ENCODE results near the gene LRRTM1. TPM values are rescaled to one million over a fixed set of nuclear protein-coding genes. Genes with fewer than 3 reads are reported as not detected.

LRRTM1 gene
- total and polyA plus RNA-seq, 4 donors, result 0.08 to 0.77 TPM; not detected in 2

GRCh38 chr2:80333886-80334285 is 29.3 kb upstream of the LRRTM1 start:
- Histone ChIP-seq H3K9me3 (ENCODE audit: control insufficient read depth in 4 of 4, insufficient read depth in 3 of 4, low read length in 3 of 4) (no peaks in the 10 kb centered on the region), H3K27ac (ENCODE audit: low read depth in 1 of 2, low read length in 1 of 2) (no peak overlapping the region), H3K4me3 (no peak overlapping the region), H3K36me3 (ENCODE audit: control insufficient read depth in 4 of 4, insufficient read depth in 4 of 4, low read length in 4 of 4) (no peaks in the 10 kb centered on the region), H3K4me1 (ENCODE audit: control insufficient read depth in 5 of 5, insufficient read depth in 5 of 5, low read length in 5 of 5) (peaks cover 0 to 3% (median 0%) of the 10 kb centered on the region in 5 donors), H3K27me3 (ENCODE audit: control insufficient read depth in 3 of 3, insufficient read depth in 3 of 3, low read length in 2 of 3) (no peaks in the 10 kb centered on the region), H3K9ac (ENCODE audit: insufficient read depth in 1 of 2, low read length in 2 of 2) (no peak overlapping the region)
- TF ChIP-seq, protein P1, sequence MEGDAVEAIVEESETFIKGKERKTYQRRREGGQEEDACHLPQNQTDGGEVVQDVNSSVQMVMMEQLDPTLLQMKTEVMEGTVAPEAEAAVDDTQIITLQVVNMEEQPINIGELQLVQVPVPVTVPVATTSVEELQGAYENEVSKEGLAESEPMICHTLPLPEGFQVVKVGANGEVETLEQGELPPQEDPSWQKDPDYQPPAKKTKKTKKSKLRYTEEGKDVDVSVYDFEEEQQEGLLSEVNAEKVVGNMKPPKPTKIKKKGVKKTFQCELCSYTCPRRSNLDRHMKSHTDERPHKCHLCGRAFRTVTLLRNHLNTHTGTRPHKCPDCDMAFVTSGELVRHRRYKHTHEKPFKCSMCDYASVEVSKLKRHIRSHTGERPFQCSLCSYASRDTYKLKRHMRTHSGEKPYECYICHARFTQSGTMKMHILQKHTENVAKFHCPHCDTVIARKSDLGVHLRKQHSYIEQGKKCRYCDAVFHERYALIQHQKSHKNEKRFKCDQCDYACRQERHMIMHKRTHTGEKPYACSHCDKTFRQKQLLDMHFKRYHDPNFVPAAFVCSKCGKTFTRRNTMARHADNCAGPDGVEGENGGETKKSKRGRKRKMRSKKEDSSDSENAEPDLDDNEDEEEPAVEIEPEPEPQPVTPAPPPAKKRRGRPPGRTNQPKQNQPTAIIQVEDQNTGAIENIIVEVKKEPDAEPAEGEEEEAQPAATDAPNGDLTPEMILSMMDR (IDR thresholded peaks at IDR 0.05; ENCODE audit: control extremely low read depth, extremely low read depth), result no peak
- 90 to 92% methylated on average over 5 of the region's 5 CpGs for WGBS, 2 donors
- ATAC-seq (ENCODE audit: insufficient read depth, low FRiP score), result no peak
- no peak for DNase-seq

DNA sequence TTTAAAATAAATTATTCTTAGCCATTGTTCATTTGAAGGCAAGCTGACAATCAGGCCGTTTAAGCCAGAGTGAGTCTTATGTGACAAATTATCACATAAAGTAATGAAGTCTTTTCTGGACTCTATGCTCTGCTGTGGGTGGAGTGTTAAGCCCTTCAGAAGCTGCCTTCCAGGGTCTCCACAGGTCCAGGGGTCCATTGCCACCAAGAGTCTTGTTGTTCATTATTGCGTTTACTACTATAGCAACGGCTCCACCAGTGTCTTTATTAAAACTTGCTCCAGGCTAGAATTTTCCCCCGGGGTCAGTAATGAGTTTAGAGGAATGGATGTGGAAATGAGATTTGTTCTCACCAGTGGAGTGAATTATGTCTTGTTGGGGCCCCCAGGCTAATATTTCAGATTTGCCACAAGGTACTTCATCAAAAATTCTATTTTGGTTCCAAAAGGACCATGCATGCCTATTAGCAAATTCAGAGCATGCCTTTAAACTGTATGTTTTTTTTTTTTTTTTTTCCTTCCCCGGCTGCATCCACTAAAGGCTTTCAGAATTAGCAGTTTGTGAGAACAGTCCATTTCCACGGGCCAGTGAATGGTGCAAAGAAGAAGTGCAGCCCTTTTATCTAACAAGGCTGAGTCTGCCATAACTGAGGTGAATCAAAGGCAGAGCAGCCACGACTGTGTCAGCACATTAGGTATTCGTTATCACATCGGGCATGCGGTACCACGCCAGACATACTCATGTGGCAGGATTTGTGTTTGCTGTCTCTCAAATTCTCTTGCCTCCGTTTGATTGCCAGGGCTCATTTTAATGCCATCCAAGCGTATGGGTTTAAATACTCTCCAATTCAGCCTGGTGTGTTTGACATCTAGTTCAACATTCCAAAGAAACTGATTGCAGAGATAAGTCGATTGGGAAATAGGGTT is 26.2 kb upstream of the LRRTM1 start:
- 79 to 89% methylated on average over 14 of the region's 14 CpGs for WGBS, 2 donors
- no peaks in the 10 kb centered on the region for H3K36me3 ChIP-seq (ENCODE audit: control insufficient read depth in 4 of 4, insufficient read depth in 4 of 4, low read length in 4 of 4)
- peaks cover 0 to 3% (median 0%) of the 10 kb centered on the region in 5 donors for H3K4me1 ChIP-seq (ENCODE audit: control insufficient read depth in 5 of 5, insufficient read depth in 5 of 5, low read length in 5 of 5)
- no peaks in the 10 kb centered on the region for H3K9me3 ChIP-seq (ENCODE audit: control insufficient read depth in 4 of 4, insufficient read depth in 3 of 4, low read length in 3 of 4)
- TF ChIP-seq, protein P1 (IDR thresholded peaks at IDR 0.05; ENCODE audit: control extremely low read depth, extremely low read depth), result no peak
- no peak for DNase-seq
- H3K9ac ChIP-seq (ENCODE audit: insufficient read depth in 1 of 2, low read length in 2 of 2), result no peak overlapping the region
- no peak for ATAC-seq (ENCODE audit: insufficient read depth, low FRiP score)
- no peak overlapping the region for H3K27ac ChIP-seq (ENCODE audit: low read depth in 1 of 2, low read length in 1 of 2)
- no peaks in the 10 kb centered on the region for H3K27me3 ChIP-seq (ENCODE audit: control insufficient read depth in 3 of 3, insufficient read depth in 3 of 3, low read length in 2 of 3)
- H3K4me3 ChIP-seq, result no peak overlapping the region

DNA sequence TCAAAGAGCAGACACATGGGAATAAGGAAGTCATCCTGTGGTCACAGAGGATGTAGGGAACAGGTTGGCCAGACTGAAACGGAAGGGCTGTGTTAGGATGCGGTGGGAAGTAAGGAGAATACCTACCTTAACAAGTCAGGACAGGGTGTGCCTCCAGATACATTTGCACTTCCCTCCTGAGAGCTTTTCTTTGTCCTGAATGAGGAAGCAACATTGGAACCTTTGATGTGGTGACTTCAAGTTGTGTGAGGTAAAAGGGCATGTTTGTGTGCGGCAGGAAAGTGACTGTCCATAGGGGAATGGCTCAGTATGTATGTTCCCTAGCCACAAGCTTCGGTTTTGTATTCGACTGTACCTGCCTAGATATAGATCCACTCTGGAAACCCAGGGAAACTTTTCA is 24.9 kb upstream of the LRRTM1 start:
- no peak overlapping the region for H3K9ac ChIP-seq (ENCODE audit: insufficient read depth in 1 of 2, low read length in 2 of 2)
- DNase-seq (no peak), ATAC-seq (ENCODE audit: insufficient read depth, low FRiP score) (no peak)
- H3K36me3 ChIP-seq (ENCODE audit: control insufficient read depth in 4 of 4, insufficient read depth in 4 of 4, low read length in 4 of 4), result no peaks in the 10 kb centered on the region
- TF ChIP-seq, protein P1 (IDR thresholded peaks at IDR 0.05; ENCODE audit: control extremely low read depth, extremely low read depth), result no peak
- H3K27ac ChIP-seq (ENCODE audit: low read depth in 1 of 2, low read length in 1 of 2), result no peak overlapping the region
- no peaks in the 10 kb centered on the region for H3K9me3 ChIP-seq (ENCODE audit: control insufficient read depth in 4 of 4, insufficient read depth in 3 of 4, low read length in 3 of 4)
- no peak overlapping the region for H3K4me3 ChIP-seq
- H3K27me3 ChIP-seq (ENCODE audit: control insufficient read depth in 3 of 3, insufficient read depth in 3 of 3, low read length in 2 of 3), result peaks cover 0 to 2% (median 0%) of the 10 kb centered on the region in 3 donors
- WGBS, 2 donors, result 69 to 80% methylated on average over 5 of the region's 5 CpGs
- peaks cover 0 to 3% (median 0%) of the 10 kb centered on the region in 5 donors for H3K4me1 ChIP-seq (ENCODE audit: control insufficient read depth in 5 of 5, insufficient read depth in 5 of 5, low read length in 5 of 5)
